Gastrocnemius medialis (tissue), 4 donors: Measurements from ENCODE around the gene MYCN. TPM values are rescaled to one million over a fixed set of nuclear protein-coding genes. Genes with fewer than 3 reads are reported as not detected.

Source experiments
- ATAC-seq, 2 donors: fragments of 150-250 bp; one replicate each; pipeline ENCODE4 v1.9.1; 2016
- DNase-seq, 2 donors: peaks; one replicate each; pipeline ENCODE4 v3.0.0-alpha.2; 2019
- H3K27ac ChIP-seq, 4 donors: fragments of 200-600 bp; sonication (generic); 1 replicate in 1 of 4; 2 replicates in 3 of 4; pipeline ENCODE4 v1.5.1; 2016 to 2018; ENCODE audit warnings: mild to moderate bottlenecking in 2 of 4, moderate library complexity in 1 of 4
- H3K27me3 ChIP-seq, 3 donors: fragments of 200-600 bp; sonication (generic) in 2 of 3; 1 replicate in 1 of 3; 2 replicates in 2 of 3; pipeline versions ENCODE4 v1.5.1 to v1.6.0; 2016 to 2019; ENCODE audit warnings: mild to moderate bottlenecking in 1 of 3, moderate library complexity in 1 of 3
- H3K36me3 ChIP-seq, 2 donors: fragments of 200-600 bp; sonication (generic) in 1 of 2; one replicate each; pipeline ENCODE4 v1.5.1; 2017 to 2018
- H3K4me1 ChIP-seq, 2 donors: fragments of 200-600 bp; sonication (generic) in 1 of 2; one replicate each; pipeline ENCODE4 v1.5.1; 2016 to 2017; ENCODE audit warnings: mild to moderate bottlenecking in 2 of 2
- H3K4me3 ChIP-seq, 4 donors: fragments of 200-600 bp; sonication (generic) in 3 of 4; 1 replicate in 1 of 4; 2 replicates in 3 of 4; pipeline ENCODE4 v1.5.1; 2016 to 2019; ENCODE audit warnings: mild to moderate bottlenecking in 2 of 4
- H3K9me3 ChIP-seq, 3 donors: fragments of 200-600 bp; sonication (generic) in 2 of 3; 1 replicate in 1 of 3; 2 replicates in 2 of 3; pipeline ENCODE4 v1.5.1; 2016 to 2019
- POLR2A ChIP-seq, 2 donors: fragments of 450-650 bp; IDR thresholded peaks; one replicate each; pipeline ENCODE4 v1.6.1; 2017; ENCODE audit warnings: antibody characterized with exemption in 2 of 2, mild to moderate bottlenecking in 2 of 2, moderate library complexity in 2 of 2
- in situ Hi-C, 4 donors: fragments of 200-750 bp; cut with MboI; loops; one replicate each; pipeline versions ENCODE4 v1.15.0 to v1.8.0; 2017; ENCODE audit warnings: low sequenced_read_pairs in 4 of 4
- intact Hi-C: fragments of 100-400 bp; cut with DNase I; formaldehyde crosslinking; loops from one replicate; pipeline ENCODE4 v1.15.1; 2023; ENCODE audit warnings: low total_unique reads
- total RNA-seq, 4 donors: library from RNA; depleted of rRNA; stranded (reverse); fragments of >200 nt; gene quantifications; one replicate each; pipeline versions ENCODE4 v1.1.0 to v1.2.3, GENCODE V29; 2016
- TF ChIP-seq, protein P1 (sequence below), 5 experiments: fragments of 450-650 bp in 3 of 5; fragments of 200-600 bp in 2 of 5; sonication (generic) in 2 of 5; IDR thresholded peaks in 4 of 5; conservative IDR thresholded peaks in 1 of 5; 1 replicate in 4 of 5; 2 replicates in 1 of 5; pipeline ENCODE4 v1.5.1; 2016 to 2019; ENCODE audit warnings: antibody characterized with exemption in 5 of 5, mild to moderate bottlenecking in 3 of 5, moderate library complexity in 3 of 5

Gene MYCN
- total RNA-seq, 4 donors from 2014 or later, result 0.17 to 0.25 TPM; not detected in 2

DNA sequence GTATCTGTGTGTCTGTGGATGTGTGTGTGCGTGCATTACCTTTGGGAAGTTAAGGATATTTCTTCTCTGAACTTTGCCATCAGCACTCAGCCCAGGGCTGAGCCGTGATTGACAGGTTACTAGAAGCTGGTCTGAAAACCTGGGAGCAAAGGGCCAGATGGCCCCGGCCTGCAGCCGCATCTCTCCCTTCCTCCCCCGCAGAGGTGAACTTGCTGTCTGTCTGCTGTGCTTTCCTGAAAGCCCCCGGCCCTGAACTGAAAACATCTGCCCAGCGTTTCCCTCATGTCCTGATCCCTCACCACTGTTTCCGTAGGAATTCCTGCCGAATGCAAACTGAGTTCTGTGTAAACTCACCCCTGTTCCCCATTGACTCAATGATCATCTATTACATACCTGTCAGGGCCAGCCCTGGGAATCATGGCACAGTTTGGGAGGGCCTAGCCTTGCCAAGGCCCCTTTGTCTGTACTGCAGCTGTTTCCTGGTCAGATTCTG, 45.8 kb downstream of the MYCN start:
- DNase-seq (no peak), ATAC-seq (no peak)
- Histone ChIP-seq H3K36me3 (no peaks in the 10 kb centered on the region), H3K27ac (no peak overlapping the region), H3K9me3 (no peaks in the 10 kb centered on the region), H3K4me1 (peaks cover 0 to 11% of the 10 kb centered on the region in 2 donors), H3K27me3 (no peaks in the 10 kb centered on the region), H3K4me3 (no peak overlapping the region)
- in situ Hi-C loops (no loop called here), intact Hi-C loops (no loop called here)
- TF ChIP-seq, protein P1, sequence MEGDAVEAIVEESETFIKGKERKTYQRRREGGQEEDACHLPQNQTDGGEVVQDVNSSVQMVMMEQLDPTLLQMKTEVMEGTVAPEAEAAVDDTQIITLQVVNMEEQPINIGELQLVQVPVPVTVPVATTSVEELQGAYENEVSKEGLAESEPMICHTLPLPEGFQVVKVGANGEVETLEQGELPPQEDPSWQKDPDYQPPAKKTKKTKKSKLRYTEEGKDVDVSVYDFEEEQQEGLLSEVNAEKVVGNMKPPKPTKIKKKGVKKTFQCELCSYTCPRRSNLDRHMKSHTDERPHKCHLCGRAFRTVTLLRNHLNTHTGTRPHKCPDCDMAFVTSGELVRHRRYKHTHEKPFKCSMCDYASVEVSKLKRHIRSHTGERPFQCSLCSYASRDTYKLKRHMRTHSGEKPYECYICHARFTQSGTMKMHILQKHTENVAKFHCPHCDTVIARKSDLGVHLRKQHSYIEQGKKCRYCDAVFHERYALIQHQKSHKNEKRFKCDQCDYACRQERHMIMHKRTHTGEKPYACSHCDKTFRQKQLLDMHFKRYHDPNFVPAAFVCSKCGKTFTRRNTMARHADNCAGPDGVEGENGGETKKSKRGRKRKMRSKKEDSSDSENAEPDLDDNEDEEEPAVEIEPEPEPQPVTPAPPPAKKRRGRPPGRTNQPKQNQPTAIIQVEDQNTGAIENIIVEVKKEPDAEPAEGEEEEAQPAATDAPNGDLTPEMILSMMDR (IDR thresholded peaks at IDR 0.05 in 4 of 5, conservative IDR thresholded peaks at IDR 0.05 in 1 of 5), result no peak
- no peak for TF ChIP-seq POLR2A (IDR thresholded peaks at IDR 0.05)

DNA sequence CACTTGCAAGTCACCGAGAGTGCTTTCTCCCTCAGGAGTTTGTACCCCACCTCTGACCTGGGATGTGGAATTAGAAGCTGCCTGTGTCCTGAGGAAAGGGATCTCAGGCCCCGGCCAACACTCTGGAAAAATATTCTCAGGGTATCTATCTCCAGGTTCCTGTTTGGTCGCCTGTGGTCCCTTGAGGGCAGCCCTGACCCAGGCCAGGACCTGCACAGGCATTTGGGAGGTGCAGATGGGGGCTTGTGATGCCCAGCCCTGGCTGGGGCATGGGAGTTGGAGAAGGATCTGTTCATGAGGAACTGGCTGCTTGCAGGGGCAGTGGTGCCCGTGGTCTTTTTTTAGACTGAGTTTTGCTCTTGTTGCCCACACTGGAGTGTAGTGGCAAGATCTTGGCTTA, 46.3 kb downstream of the MYCN start:
- in situ Hi-C loops (no loop called here), intact Hi-C loops (no loop called here)
- Histone ChIP-seq H3K27ac (no peak overlapping the region), H3K27me3 (no peaks in the 10 kb centered on the region), H3K4me3 (no peak overlapping the region), H3K4me1 (peaks cover 0 to 11% of the 10 kb centered on the region in 2 donors), H3K36me3 (no peaks in the 10 kb centered on the region), H3K9me3 (no peaks in the 10 kb centered on the region)
- no peak for ATAC-seq
- no peak for DNase-seq
- TF ChIP-seq, protein P1 (IDR thresholded peaks at IDR 0.05 in 4 of 5, conservative IDR thresholded peaks at IDR 0.05 in 1 of 5), result no peak

DNA sequence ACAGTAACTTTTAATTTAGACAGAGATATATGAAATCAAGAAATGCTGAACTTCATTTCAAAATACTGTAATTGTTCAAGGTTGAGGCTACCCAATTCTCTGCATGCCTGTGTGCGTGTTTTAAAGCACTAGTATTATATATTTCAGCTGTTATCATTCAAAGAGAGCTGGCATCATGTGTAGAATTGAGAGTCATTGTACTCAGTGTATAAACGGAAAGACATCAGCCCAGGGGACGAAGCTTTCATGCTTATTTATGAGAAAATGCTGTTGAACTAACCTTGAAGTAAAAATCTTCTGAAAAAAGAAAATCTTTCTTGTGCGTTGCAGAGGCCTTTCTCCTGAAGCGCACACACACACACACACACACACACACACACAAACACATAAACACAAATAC, 48.4 kb downstream of the MYCN start:
- Histone ChIP-seq H3K27me3 (no peaks in the 10 kb centered on the region), H3K36me3 (no peaks in the 10 kb centered on the region), H3K4me3 (no peak overlapping the region), H3K27ac (no peak overlapping the region), H3K4me1 (peaks cover 0 to 11% of the 10 kb centered on the region in 2 donors), H3K9me3 (no peaks in the 10 kb centered on the region)
- TF ChIP-seq POLR2A (IDR thresholded peaks at IDR 0.05), result no peak
- TF ChIP-seq, protein P1 (IDR thresholded peaks at IDR 0.05 in 4 of 5, conservative IDR thresholded peaks at IDR 0.05 in 1 of 5), result no peak
- intact Hi-C loops, result no loop called here
- no peak for DNase-seq
- in situ Hi-C loops, result no loop called here
- ATAC-seq, result no peak

DNA sequence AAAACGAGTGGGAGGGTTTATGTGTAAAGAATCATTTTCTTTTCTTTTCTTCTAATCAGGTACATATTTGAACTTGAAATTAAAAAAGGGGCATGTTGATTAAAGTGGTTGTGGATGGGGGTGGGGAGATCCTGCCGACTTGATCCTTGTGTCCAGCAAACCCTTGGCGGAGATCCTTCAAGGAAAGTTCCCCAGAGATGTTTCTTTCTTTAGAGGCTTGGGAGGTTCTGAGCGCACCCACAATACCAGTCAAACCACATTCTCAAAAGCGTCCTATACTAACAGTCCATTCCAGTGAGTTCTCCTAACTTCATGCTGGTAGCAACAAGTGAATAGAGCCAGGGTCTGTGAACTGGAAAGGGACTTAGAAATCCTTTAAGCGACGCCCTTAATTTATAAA, 49.2 kb downstream of the MYCN start:
- Histone ChIP-seq H3K36me3 (no peaks in the 10 kb centered on the region), H3K9me3 (no peaks in the 10 kb centered on the region), H3K27me3 (no peaks in the 10 kb centered on the region), H3K4me1 (peaks cover 0 to 6% of the 10 kb centered on the region in 2 donors), H3K27ac (no peak overlapping the region), H3K4me3 (no peak overlapping the region)
- ATAC-seq, result no peak
- no peak for DNase-seq
- TF ChIP-seq, protein P1 (IDR thresholded peaks at IDR 0.05 in 4 of 5, conservative IDR thresholded peaks at IDR 0.05 in 1 of 5), result no peak
- TF ChIP-seq POLR2A (IDR thresholded peaks at IDR 0.05), result no peak
- in situ Hi-C loops (no loop called here), intact Hi-C loops (no loop called here)
